Immature natural killer cell (primary cell): Measurements from ENCODE around the gene GHRL. TPM values are rescaled to one million over a fixed set of nuclear protein-coding genes. Genes with fewer than 3 reads are reported as not detected.
A peak's percentile ranks its signal among the peaks of the same experiment; 100 is the strongest.

ENCODE experiments used
- DNase-seq, 3 donors: peaks; one replicate each; pipeline ENCODE4 v3.0.0; 2022; ENCODE audit warnings: mixed read lengths in 1 of 3
- H3K27ac Mint-ChIP-seq, 6 donors: one replicate each; pipeline ENCODE4 v1.8.0; 2020; ENCODE audit warnings: mixed read lengths in 6 of 6, mild to moderate bottlenecking in 5 of 6, inconsistent platforms in 4 of 6, moderate library complexity in 3 of 6
- H3K27me3 Mint-ChIP-seq, 3 donors: one replicate each; pipeline ENCODE4 v1.8.0; 2020 to 2021; ENCODE audit warnings: low read depth in 3 of 3, mild to moderate bottlenecking in 3 of 3, mixed read lengths in 3 of 3, moderate library complexity in 3 of 3, inconsistent platforms in 1 of 3
- H3K36me3 Mint-ChIP-seq, 3 donors: one replicate each; pipeline ENCODE4 v1.8.0; 2020; ENCODE audit warnings: mixed read lengths in 3 of 3, inconsistent platforms in 2 of 3, mild to moderate bottlenecking in 2 of 3
- H3K4me1 Mint-ChIP-seq, 2 donors: one replicate each; pipeline ENCODE4 v1.8.0; 2020; ENCODE audit warnings: inconsistent platforms in 2 of 2, mild to moderate bottlenecking in 2 of 2, mixed read lengths in 2 of 2, moderate library complexity in 1 of 2
- H3K4me3 Mint-ChIP-seq, 5 donors: one replicate each; pipeline ENCODE4 v1.8.0; 2020; ENCODE audit warnings: mild to moderate bottlenecking in 5 of 5, mixed read lengths in 5 of 5, inconsistent platforms in 3 of 5, moderate library complexity in 3 of 5
- H3K9me3 Mint-ChIP-seq, 6 donors: one replicate each; pipeline ENCODE4 v1.8.0; 2020; ENCODE audit warnings: mild to moderate bottlenecking in 6 of 6, mixed read lengths in 6 of 6, inconsistent platforms in 4 of 6, moderate library complexity in 3 of 6
- polyA plus RNA-seq, 3 donors: library from polyadenylated mRNA; unstranded; fragments of 300-500 nt; fragmentation: Illumina TruSeq; gene quantifications; one replicate each; pipeline ENCODE4 v1.2.3, GENCODE V29; 2021

The GHRL gene
- polyA plus RNA-seq, 3 donors from 2014 or later = 0.94 to 8.3 (median 1.7) TPM

DNA sequence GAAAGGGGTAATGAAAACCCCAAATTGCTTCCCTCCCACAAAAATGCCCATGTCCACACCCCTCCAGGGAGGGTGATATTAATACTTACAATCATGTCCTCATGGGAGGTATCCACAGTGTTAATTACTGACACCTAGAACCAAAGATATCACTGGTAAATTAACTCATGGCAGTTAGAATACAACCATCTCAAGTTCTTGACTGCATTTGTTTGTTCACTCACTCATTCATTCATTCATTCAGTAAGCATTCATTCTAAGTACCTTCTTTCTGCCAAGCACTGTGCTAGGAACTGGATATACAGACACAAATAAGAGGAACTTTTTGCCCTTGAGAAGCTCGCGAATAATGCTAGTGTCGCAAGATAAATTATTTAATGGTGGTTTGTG is 25.2 kb upstream of the GHRL start:
- Mint-ChIP-seq H3K36me3 (peaks cover 0 to 19% (median 11%) of the 10 kb centered on the region in 3 donors), H3K27me3 (peaks cover 3 to 6% (median 3%) of the 10 kb centered on the region in 3 donors), H3K27ac (peak overlapping the region in 2 of 6 donors; percentile 22 to 46), H3K9me3 (no peaks in the 10 kb centered on the region), H3K4me1 (peaks cover 30 to 54% of the 10 kb centered on the region in 2 donors), H3K4me3 (peak overlapping the region in 4 of 5 donors; percentile 29 to 69 (median 49))
- no peak for DNase-seq

DNA sequence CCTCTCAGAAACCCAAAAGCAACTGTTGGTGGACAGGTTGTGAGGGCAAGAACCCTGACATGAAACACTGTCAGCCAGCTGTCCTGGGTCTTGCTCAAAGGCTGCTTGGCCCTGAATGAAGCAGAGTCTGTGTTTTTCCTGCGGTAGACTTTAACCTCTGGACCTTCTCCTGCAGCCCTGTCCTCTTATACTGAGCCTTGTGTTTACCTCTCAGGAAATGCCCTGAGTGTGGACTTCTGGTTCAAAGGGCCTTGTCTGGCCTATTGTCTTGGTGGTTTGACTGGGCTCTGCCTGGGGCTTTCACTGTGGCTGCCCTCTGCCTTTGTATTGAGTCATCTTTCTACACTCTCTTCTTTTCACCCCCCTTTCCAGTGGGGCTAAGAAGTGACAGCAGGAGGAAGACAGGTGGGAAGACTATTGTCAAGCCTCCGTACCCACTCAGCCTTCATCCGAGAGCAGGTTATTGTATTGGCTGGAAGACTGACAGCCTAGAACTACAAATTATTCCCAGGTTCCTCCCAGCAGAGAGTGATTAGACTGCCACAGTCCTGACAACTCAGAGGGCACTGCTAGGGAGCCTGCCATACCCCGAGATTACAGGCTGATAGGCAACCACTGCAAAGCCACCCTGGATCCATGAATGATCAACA is 24.7 kb upstream of the GHRL start:
- peaks cover 3 to 6% (median 3%) of the 10 kb centered on the region in 3 donors for H3K27me3 Mint-ChIP-seq
- peak overlapping the region in 1 of 5 donors; percentile 35 for H3K4me3 Mint-ChIP-seq
- no peak for DNase-seq
- H3K4me1 Mint-ChIP-seq = peaks cover 30 to 54% of the 10 kb centered on the region in 2 donors
- H3K9me3 Mint-ChIP-seq = no peaks in the 10 kb centered on the region
- peaks cover 0 to 19% (median 11%) of the 10 kb centered on the region in 3 donors for H3K36me3 Mint-ChIP-seq
- H3K27ac Mint-ChIP-seq = peak overlapping the region in 1 of 6 donors; percentile 40

DNA sequence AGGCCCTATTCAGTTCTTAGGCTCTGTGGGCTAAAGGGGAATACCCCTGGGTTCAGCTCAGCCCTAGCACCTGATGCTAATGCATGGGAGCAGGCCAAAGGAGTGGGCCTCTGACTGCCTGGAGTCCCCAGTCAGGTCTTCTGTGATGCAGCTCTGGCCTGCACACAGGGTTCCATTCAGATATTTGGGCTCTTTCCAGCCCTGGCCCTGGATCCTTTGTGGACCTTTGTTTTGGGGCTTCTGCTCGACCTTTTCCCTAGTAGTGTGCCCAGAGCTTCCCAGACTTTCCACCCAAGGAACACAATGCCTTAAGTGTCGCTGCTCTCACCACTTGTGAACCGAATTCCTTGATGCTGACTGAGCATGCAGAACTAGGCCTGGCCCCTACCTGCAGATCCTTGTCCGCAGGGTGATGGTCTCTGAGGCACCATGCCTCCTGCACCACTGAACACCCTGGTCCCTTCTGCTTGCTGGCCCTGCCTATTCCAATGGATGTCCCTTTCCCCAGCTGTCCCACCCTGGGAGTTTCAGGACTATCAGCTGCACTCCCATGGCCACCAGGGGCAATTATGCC is 23.1 kb upstream of the GHRL start:
- H3K27ac Mint-ChIP-seq = no peak overlapping the region
- DNase-seq = no peak

DNA sequence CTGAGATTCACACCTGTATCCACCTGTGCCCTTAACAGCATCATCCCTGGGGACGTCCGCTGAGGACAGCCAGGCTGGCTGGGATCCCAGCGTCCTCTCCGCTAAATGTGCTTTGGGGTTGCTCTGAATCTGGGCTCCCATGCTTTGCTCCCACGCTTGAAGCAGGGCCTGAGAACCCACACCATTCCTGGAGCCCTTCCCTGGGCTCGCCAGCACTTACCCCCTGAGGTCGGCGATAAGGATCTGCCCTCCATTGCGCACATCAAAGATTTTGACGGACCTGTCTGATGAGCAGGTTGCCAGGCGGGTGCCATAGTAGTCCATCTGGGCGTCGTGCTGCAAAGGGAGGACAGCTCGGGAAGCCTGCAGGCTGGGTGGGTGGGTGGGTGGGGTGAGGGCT is 22.4 kb upstream of the GHRL start:
- Mint-ChIP-seq H3K27ac (no peak overlapping the region), H3K9me3 (no peaks in the 10 kb centered on the region), H3K36me3 (peaks cover 0 to 28% (median 11%) of the 10 kb centered on the region in 3 donors), H3K27me3 (peaks cover 0 to 2% (median 1%) of the 10 kb centered on the region in 3 donors), H3K4me3 (no peak overlapping the region), H3K4me1 (peaks cover 22 to 37% of the 10 kb centered on the region in 2 donors)
- no peak for DNase-seq

More for the DNA sequence above, 23.1 kb upstream of the GHRL start:
- H3K9me3 Mint-ChIP-seq = no peaks in the 10 kb centered on the region
- no peak overlapping the region for H3K4me3 Mint-ChIP-seq
- H3K27me3 Mint-ChIP-seq = peaks cover 0 to 2% (median 1%) of the 10 kb centered on the region in 3 donors
- peaks cover 0 to 23% (median 11%) of the 10 kb centered on the region in 3 donors for H3K36me3 Mint-ChIP-seq
- H3K4me1 Mint-ChIP-seq = peaks cover 27 to 44% of the 10 kb centered on the region in 2 donors

DNA sequence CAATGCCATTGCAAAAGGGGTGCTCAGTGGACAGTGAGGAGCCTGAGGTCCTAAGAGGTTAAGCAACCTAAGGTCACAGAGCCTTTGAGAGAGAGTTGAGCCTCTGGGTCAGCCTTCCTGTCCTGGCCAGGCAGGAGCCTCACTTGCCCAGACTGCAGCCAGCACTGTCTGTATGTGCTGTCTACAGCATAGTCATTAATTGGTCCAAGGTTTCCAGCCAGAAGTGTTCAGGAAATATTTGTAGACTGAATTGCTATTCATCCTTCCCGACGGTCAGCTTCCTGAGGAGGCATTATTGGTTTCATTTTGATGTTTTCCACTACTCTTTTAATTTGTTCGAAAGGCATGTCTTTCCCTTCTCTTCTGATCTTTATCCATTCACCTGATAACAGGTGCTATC is 20.1 kb upstream of the GHRL start:
- Mint-ChIP-seq H3K9me3 (no peaks in the 10 kb centered on the region), H3K27ac (peak overlapping the region in 3 of 6 donors; percentile 14 to 40 (median 30)), H3K4me3 (no peak overlapping the region), H3K27me3 (peaks cover 0 to 3% (median 0%) of the 10 kb centered on the region in 3 donors), H3K36me3 (peaks cover 4 to 43% (median 26%) of the 10 kb centered on the region in 3 donors), H3K4me1 (peaks cover 5 to 15% of the 10 kb centered on the region in 2 donors)
- DNase-seq = no peak

DNA sequence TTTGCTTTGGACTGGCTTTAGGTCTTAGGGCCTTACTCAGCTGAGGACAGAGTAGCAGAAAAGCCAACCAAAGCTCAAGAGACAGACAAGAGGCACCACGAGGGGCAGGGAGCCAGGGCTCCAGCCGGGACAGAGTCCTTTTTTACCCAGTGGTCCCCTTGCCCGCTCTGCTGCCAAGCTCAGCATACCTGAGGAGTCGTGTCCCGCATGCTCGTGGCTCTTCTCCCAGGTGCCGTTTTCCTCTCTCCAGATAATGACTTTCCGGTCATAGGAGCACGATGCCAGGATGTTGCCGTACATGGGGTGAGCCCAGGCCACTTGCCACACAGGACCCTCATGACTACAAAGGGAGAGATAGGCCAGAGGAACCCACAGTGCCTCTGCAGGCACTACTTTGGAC is 19.6 kb upstream of the GHRL start:
- Mint-ChIP-seq H3K27ac (peak overlapping the region in 2 of 6 donors; percentile 14 to 40), H3K4me3 (no peak overlapping the region), H3K9me3 (no peaks in the 10 kb centered on the region), H3K36me3 (peaks cover 4 to 43% (median 28%) of the 10 kb centered on the region in 3 donors), H3K27me3 (peaks cover 0 to 3% (median 0%) of the 10 kb centered on the region in 3 donors), H3K4me1 (peaks cover 3 to 10% of the 10 kb centered on the region in 2 donors)
- no peak for DNase-seq

DNA sequence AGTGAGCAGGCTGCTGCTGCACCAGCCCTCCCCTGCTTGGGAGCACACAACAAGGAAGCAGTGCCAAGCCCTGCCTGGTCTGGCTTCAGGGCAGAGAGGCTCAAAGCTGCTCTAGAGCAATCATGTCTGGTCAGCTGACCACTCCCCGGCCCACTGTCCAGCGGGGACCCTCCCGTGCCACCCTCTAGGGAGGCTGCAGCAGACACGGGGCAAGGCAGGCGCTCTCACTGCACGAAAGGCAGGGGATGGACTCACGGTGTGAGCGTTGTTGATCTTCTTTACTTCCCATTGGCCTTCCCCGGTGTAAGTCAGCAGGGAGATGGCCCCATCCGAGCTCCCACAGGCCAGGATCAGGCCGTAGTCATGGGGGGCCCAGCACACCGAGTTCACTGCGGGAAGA is 19.0 kb upstream of the GHRL start:
- peaks cover 0 to 3% (median 0%) of the 10 kb centered on the region in 3 donors for H3K27me3 Mint-ChIP-seq
- H3K27ac Mint-ChIP-seq = no peak overlapping the region
- H3K4me1 Mint-ChIP-seq = peaks cover 0 to 7% of the 10 kb centered on the region in 2 donors
- peaks cover 4 to 43% (median 28%) of the 10 kb centered on the region in 3 donors for H3K36me3 Mint-ChIP-seq
- no peak overlapping the region for H3K4me3 Mint-ChIP-seq
- H3K9me3 Mint-ChIP-seq = no peaks in the 10 kb centered on the region
- no peak for DNase-seq

DNA sequence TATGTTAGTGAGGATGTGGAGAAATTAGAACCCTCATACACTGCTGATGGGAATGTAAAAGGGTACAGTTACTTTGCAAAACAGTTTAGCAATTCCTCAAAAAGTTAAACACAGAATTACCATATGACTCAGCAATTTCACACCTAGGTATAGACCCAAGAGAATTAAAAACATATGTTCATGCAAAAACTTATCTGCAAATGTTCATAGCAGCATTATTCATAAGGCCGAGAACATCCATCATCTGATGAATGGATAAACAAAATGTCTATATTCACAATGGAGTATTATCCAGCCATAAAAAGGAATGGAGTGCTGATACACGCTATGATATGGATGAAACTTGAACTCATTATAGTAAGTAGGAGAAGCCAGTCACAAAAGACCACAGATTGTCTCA is 17.8 kb upstream of the GHRL start:
- DNase-seq = no peak
- H3K4me1 Mint-ChIP-seq = peaks cover 0 to 7% of the 10 kb centered on the region in 2 donors
- H3K9me3 Mint-ChIP-seq = no peaks in the 10 kb centered on the region
- no peak overlapping the region for H3K4me3 Mint-ChIP-seq
- peaks cover 0 to 3% (median 0%) of the 10 kb centered on the region in 3 donors for H3K27me3 Mint-ChIP-seq
- H3K36me3 Mint-ChIP-seq = peaks cover 4 to 48% (median 34%) of the 10 kb centered on the region in 3 donors
- no peak overlapping the region for H3K27ac Mint-ChIP-seq

DNA sequence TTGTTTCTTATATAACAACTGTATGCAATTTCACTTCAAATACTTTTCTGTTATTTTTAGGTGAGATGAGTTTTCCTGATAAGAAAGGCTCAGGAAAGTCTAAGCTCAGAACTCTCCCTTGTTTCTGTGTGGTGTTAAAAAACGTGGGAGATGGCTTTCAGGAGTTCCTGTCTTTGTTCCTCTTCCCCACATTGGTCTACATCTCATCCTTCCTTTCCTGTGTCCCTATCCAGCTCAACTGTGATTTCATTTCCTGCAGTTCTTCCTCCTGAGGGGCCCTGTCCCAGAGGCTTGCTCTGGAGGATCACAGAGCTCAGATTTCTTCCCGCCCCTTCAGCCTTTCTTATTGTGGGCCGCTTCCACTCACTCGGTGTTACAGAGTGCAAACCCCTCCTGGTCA is 17.0 kb upstream of the GHRL start:
- no peak overlapping the region for H3K4me3 Mint-ChIP-seq
- H3K4me1 Mint-ChIP-seq = peaks cover 0 to 7% of the 10 kb centered on the region in 2 donors
- no peaks in the 10 kb centered on the region for H3K9me3 Mint-ChIP-seq
- DNase-seq = no peak
- peak overlapping the region in 3 of 6 donors; percentile 20 to 76 (median 33) for H3K27ac Mint-ChIP-seq
- peaks cover 0 to 3% (median under 1%) of the 10 kb centered on the region in 3 donors for H3K27me3 Mint-ChIP-seq
- peaks cover 4 to 53% (median 32%) of the 10 kb centered on the region in 3 donors for H3K36me3 Mint-ChIP-seq

DNA sequence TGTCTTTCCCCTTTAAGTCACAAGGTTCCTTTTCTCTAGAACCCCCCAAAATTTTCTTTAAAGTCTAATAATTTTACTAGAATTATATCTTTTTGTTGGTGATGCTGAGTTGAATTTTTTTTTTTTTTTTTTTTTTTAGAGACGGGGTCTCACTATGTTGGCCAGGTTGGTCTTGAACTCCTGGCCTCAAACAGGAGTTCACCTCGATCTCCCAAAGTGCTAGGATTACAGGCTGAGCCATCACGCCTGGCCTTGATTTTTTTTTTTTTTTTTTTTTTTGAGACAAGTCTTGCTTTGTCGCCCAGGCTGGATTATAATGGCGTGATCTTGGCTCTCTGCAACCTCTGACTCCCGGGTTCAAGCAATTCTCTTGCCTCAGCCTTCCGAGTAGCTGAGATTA is 15.9 kb upstream of the GHRL start:
- DNase-seq = no peak
- peak overlapping the region in 1 of 6 donors; percentile 18 for H3K27ac Mint-ChIP-seq
- H3K27me3 Mint-ChIP-seq = peaks cover 0 to 3% (median 2%) of the 10 kb centered on the region in 3 donors
- peaks cover 4 to 54% (median 26%) of the 10 kb centered on the region in 3 donors for H3K36me3 Mint-ChIP-seq
- peaks cover 0 to 6% of the 10 kb centered on the region in 2 donors for H3K4me1 Mint-ChIP-seq
- no peaks in the 10 kb centered on the region for H3K9me3 Mint-ChIP-seq
- H3K4me3 Mint-ChIP-seq = no peak overlapping the region

DNA sequence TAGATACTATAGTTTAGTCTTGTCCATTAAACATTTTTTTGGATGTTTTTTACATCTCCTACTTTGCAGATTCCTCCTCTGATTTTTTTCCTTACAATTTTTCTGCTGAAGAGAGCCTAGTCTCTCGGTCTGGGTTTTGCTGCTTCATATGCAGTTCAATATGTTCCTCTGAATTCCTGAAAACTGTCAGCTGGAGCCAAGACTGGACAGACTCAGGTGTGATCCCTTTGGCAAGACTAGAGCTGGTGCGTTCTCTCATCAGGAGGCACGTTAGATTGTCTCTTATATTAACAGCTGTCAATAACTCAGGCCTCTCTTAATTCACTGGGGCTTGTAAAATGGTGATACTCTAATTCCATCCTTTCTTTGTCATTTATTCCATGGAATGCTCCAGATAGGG is 13.4 kb upstream of the GHRL start:
- Mint-ChIP-seq H3K27me3 (peaks cover 0 to 4% (median 3%) of the 10 kb centered on the region in 3 donors), H3K9me3 (no peaks in the 10 kb centered on the region), H3K4me1 (no peaks in the 10 kb centered on the region), H3K4me3 (no peak overlapping the region), H3K36me3 (peaks cover 4 to 63% (median 30%) of the 10 kb centered on the region in 3 donors), H3K27ac (peak overlapping the region in 2 of 6 donors; percentile 49 to 67)
- DNase-seq = no peak

DNA sequence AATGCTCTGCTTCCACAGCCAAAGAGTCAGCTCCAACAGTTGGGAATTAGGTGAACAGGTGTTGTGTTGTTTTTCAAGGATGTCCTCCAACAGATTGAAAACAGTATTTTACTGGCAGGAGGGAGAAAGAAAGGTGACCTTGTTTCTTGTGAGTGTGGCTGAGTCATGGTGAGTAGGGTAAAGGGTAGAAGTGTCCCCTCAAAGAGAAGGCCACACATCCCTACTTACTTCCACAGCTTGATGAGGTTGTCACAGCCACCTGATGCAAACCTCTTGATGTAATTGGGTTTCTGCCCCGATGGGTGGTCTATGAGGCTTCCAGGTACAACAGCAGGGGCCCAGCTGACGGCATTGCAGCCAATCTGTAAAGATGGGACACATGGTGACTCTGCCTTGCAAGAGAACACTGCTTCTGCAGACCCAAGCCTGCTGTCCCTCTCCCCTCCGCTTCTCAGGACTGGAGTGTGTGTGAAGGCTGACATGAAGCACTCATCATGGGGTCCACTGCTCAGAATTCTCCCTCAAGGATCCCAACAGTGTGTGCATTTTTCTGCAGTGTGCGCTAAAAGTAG is 12.7 kb upstream of the GHRL start:
- Mint-ChIP-seq H3K9me3 (no peaks in the 10 kb centered on the region), H3K27ac (peak overlapping the region in 3 of 6 donors; percentile 10 to 51 (median 27)), H3K4me3 (no peak overlapping the region), H3K27me3 (peaks cover 0 to 4% (median 3%) of the 10 kb centered on the region in 3 donors), H3K36me3 (peaks cover 4 to 67% (median 31%) of the 10 kb centered on the region in 3 donors), H3K4me1 (no peaks in the 10 kb centered on the region)
- no peak for DNase-seq

DNA sequence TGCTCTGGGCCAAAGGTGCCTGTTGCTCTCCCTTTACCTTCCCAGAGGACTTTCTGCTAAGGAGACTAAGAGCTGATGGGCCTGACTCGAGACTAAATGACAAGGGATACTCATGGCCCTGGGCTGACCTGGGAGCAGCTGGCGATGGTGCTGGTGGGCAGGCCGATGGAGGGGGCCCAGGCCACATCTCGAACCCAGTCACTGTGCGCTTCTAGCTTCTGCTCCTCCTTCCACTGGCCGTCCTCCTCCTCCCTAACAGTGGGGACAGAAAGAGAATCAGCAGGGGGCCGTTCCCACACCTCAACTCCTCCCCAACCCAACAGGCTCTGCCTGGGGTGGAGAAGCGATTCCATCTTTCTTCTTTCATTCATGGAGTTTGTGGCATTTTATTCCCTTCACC is 12.2 kb upstream of the GHRL start:
- peaks cover 4 to 65% (median 30%) of the 10 kb centered on the region in 3 donors for H3K36me3 Mint-ChIP-seq
- H3K4me3 Mint-ChIP-seq = no peak overlapping the region
- no peak for DNase-seq
- H3K4me1 Mint-ChIP-seq = peaks cover 0 to 2% of the 10 kb centered on the region in 2 donors
- H3K9me3 Mint-ChIP-seq = no peaks in the 10 kb centered on the region
- H3K27ac Mint-ChIP-seq = peak overlapping the region in 2 of 6 donors; percentile 27 to 51
- peaks cover 0 to 4% (median 3%) of the 10 kb centered on the region in 3 donors for H3K27me3 Mint-ChIP-seq

DNA sequence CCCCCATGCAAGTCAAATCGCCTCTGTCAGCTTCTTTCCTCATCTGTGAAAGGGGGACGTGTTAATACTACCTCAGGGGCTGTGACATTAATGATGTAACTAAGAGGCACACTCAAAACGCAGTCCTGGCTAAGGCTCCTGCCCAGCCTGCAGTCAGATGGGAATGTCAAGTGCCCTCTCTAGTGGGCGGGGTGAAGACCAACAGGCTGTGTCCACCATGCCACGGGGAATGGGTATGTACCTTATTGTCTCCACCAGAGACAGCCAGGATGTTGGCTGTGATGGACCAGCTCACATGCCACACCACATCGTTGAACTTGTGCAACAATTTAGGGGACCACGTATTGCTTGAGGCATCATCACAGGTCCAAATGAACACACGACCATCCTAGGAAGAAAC is 11.0 kb upstream of the GHRL start:
- Mint-ChIP-seq H3K4me1 (peaks cover 7 to 14% of the 10 kb centered on the region in 2 donors), H3K9me3 (no peaks in the 10 kb centered on the region), H3K4me3 (no peak overlapping the region), H3K27me3 (peaks cover 2 to 4% (median 3%) of the 10 kb centered on the region in 3 donors), H3K27ac (peak overlapping the region in 1 of 6 donors; percentile 62), H3K36me3 (peaks cover 0 to 65% (median 22%) of the 10 kb centered on the region in 3 donors)
- DNase-seq = no peak
